G401 (cell line): ENCODE results near the gene PHACTR3. TPM values are rescaled to one million over a fixed set of nuclear protein-coding genes. Genes with fewer than 3 reads are reported as not detected.
A peak's percentile ranks its signal among the peaks of the same experiment; 100 is the strongest.

Experiments used
- DNase-seq: peaks from one replicate; pipeline ENCODE4 v3.0.0-alpha.2; 2015; ENCODE audit warnings: low spot score
- in situ Hi-C: cut with HindIII; loops from 2 replicates; pipeline ENCODE4 v1.10.0; 2016; ENCODE audit warnings: low sequenced_read_pairs, mixed read lengths
- total RNA-seq: library from RNA; depleted of rRNA; stranded (reverse); fragments of >200 nt; shearing (Covaris generic); gene quantifications from 2 replicates; pipeline ENCODE4 v1.2.3, GENCODE V29; 2014

PHACTR3 gene
- total RNA-seq, 1 experiment from 2014 or later, result not detected

- no peak for DNase-seq
- in situ Hi-C loops, result no loop called here
Measured at GRCh38 chr20:59776626-59777330, 172.4 kb downstream of the PHACTR3 start.

DNA sequence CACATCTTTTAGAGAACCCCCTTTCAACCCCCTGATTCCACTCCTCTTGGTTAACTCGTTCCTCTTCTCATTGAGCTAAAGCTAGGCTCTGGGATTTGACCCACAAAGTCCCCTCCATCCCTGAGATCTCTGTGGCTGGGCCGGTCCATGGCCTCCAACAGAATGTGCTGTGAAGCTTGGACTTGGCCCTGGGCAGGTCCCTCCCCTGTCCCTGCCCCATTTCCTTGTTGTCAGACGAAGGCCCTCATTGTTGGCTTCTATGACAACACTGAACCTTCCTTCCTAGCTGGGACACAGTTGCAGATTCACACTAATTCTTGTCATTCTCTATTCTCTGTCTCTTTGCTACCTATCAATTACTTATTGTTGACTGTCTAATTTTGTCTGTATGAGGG is 173.0 kb downstream of the PHACTR3 start:
- DNase-seq, result no peak
- in situ Hi-C loops, result no loop called here

GRCh38 chr20:59777814-59778575 is 173.7 kb downstream of the PHACTR3 start:
- no peak for DNase-seq
- in situ Hi-C loops, result no loop called here

DNA sequence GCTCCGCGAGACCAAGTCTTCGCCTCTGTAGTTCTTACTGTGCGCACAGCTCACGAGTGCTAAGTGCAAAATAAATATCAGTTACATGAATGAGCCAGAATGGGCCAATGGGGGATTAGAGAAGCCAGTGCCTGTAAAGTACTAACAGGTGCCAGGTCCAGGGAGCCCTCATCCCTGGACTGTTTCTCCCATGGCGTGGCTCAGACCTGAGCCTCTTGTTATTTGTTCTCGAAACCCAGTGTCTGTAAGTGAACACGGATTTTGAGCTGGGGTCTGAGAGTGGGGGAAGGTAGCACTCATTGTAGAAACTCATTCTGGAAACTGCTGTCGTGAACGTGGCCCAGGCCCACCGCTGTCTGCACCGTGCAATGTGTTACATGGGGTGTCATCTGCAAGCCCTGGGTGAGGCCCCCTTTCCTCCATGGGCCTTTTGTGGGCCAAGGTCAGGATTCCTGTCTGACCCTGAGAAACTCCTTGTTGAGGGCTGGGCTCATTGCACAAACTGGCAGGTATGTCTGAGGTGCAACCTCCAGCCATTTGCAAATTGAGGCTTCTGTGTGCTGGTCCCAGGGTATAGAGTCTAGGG is 174.4 kb downstream of the PHACTR3 start:
- in situ Hi-C loops, result no loop called here
- DNase-seq, result no peak

DNA sequence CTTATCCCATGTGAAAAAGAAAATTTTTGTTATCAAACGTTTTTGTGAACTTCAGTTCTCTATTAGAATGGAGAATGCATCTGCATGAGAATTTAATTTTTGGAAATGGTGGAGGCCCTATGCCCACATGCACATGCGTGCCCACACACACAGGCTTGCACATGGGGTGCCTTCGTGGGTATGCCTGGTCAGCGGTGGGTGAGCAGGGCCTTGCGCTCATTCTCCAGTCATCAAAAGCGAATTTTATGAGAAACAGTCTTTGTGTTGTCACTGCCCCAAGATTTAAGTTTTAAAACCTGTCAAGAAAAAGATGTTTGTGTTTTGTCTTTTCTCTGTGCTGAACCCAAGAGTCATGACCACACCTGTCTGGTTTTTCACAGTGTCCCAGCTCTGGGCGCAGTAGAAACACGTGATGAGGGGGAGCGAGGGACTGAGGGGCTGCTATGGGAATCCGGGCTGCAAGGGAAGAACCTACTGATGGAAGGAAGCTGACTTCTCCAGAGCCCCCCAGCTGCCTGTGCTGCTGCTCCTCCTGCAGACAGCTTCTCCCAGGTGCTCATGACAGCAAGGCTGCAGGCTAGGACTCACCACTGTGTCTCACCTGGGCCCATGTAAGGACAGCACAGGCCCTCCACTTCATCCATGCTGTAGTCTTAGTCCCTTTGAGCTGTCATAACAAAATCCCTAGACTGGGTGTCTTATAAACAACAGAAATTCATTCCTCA is 175.5 kb downstream of the PHACTR3 start:
- DNase-seq, result no peak
- in situ Hi-C loops, result no loop called here

GRCh38 chr20:59780494-59781185 is 176.3 kb downstream of the PHACTR3 start:
- no peak for DNase-seq
- in situ Hi-C loops, result no loop called here

DNA sequence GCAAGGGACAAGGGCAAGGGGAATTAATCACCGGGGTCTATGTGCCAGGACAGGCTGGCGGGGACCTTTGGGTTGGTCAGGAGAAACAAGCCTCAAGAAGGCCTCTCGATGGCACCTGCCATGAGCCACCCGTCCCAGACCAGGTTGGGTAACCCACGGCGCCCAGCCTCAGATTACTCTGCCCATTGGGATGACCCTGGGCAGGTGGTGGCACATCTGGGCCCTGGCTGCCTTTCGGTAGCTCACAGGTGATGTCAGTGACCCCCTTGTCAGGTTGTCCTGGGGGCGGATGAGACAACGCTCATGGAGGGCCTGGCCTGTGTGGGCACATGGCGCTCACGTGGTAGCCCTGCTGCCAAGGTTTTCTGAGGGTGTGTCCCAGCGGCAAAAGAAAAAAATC is 176.9 kb downstream of the PHACTR3 start:
- DNase-seq, result no peak
- in situ Hi-C loops, result no loop called here

GRCh38 chr20:59782986-59783640 is 178.8 kb downstream of the PHACTR3 start:
- in situ Hi-C loops, result no loop called here
- DNase-seq, result peak; percentile 80

DNA sequence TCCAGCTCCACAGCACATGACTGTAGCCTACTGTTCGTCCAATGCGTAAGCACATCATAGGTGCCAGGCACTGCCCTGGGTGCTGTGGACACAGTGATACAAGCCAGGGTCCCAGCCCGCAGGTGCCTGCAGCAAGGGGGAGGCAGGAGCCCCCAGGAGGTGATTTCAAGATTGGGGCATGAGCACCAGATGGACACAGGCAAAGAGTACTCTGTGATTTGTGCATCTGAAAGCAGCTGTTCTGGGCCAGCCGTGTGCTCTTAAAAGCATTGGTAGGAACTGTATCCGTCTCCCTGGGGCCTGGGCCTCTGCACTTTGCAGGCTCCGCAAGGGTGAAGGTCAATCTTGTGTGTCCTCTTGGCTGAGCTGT is 179.3 kb downstream of the PHACTR3 start:
- no peak for DNase-seq

DNA sequence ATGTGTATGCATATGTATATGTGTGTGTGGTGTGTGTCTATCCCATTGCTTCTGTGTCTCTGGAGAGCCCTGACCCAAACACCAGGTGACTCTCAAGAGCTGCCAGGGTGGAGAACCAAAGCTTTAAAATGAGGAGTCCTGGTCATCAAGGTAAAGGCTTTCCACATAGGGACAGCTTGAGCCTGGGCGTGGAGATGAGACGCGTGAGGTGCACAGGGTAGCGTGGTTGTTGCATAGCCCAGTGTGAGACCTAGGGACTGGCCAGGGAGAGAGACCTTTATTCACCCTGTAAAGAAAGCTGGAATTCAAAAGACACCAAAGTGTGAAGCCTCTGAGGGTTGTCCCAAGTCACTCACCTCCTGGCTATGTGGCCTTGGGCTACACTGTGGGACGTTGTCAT is 180.0 kb downstream of the PHACTR3 start:
- no peak for DNase-seq
- in situ Hi-C loops, result no loop called here

More for the DNA sequence above, 179.3 kb downstream of the PHACTR3 start:
- in situ Hi-C loops, result no loop called here

- in situ Hi-C loops, result no loop called here
- DNase-seq, result peak; percentile 65
Measured at GRCh38 chr20:59784791-59785668, 180.7 kb downstream of the PHACTR3 start.

DNA sequence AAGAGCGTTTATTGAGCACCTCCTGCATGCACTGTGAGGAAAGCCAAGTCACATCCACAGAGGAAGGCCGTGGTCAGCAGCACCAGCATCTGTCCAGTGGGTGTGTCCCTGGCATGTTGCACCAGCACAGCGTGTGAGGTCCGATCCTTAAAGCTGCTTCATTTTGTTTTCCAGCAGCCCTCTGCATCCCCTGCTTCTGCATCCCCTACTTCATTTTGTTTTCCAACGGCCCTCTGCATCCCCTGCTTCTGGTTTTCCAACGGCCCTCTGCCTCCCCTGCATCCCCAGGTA is 181.3 kb downstream of the PHACTR3 start:
- in situ Hi-C loops, result no loop called here
- DNase-seq, result no peak

DNA sequence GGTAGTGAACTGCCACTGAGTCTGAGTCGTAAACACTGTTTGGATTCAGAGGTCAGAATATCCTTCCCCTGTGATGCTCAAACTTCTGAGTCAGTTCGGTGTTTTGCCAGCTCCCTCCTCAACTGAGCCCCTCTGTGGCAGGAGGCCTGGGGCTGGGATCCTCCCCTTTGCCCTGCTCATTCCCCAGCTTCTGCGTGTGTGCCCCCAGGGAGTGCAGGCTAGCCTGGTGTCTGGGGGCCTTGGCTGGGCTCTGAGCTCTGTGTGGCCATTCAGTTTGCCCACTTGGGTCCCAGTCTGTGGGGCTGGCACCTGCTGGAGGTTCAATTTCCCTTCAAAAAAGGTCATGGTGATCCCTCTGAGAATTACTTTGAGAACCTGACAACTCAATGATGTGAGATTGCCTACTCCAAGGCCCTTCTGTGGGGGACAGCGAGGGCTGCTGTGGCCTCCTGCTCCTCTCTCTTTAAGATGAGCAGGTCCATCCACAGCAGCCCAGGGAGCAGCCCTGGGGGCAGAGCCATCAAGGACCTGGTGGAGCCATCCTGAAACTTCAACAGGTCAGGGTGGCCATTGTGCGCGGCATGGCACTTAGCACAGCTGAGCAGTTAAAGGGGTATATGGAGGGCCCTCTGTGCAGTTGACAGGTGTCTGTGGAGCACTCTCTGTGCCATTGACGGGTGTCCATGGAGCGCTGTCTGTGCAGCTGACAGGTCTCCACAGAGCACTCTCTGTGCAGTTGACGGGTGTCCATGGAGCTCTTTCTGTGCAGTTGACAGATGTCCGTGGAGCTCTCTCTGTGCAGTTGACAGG is 181.9 kb downstream of the PHACTR3 start:
- in situ Hi-C loops, result no loop called here
- DNase-seq, result no peak

DNA sequence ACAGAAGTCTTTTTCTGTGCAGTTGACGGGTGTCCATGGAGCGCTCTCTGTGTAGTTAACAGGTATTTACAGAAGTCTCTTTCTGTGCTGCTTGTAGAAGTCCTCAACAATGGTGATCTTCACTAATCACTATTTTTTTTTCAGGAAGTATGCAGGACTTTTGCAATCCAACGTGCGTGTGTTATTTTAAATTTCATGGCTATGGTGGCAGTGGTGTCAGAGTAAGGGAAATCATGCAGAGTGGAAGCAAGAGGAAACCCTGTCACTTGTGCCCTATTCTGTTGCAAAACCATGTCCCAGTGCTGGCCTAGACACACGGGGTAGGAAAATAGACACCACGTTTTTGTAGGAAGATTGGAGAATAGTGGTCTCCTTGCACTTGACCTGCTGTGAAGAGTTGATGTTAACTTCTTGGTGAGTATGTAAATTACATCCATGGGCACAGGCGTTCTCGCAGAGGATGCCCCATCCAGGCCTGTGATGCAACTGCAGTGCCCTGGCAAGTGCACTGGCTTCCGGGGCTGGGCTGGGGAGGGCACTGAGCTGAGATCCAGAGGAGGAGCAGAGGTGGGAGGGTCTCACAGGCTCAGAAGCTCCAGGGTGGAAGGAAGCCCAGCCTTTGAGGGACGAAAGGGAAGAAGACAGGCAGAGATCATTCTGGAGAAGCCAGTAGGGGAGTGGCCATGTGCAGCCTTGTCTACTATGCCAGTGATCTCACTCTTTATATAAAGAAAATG is 182.6 kb downstream of the PHACTR3 start:
- in situ Hi-C loops, result no loop called here

GRCh38 chr20:59787538-59787890 is 183.2 kb downstream of the PHACTR3 start:
- no peak for DNase-seq
- in situ Hi-C loops, result no loop called here

More for the DNA sequence above, 182.6 kb downstream of the PHACTR3 start:
- no peak for DNase-seq

GRCh38 chr20:59788196-59788735 is 183.9 kb downstream of the PHACTR3 start:
- no peak for DNase-seq
- in situ Hi-C loops, result no loop called here
